ENCODE measurements around the gene SHROOM3.

SHROOM3 gene

DNA sequence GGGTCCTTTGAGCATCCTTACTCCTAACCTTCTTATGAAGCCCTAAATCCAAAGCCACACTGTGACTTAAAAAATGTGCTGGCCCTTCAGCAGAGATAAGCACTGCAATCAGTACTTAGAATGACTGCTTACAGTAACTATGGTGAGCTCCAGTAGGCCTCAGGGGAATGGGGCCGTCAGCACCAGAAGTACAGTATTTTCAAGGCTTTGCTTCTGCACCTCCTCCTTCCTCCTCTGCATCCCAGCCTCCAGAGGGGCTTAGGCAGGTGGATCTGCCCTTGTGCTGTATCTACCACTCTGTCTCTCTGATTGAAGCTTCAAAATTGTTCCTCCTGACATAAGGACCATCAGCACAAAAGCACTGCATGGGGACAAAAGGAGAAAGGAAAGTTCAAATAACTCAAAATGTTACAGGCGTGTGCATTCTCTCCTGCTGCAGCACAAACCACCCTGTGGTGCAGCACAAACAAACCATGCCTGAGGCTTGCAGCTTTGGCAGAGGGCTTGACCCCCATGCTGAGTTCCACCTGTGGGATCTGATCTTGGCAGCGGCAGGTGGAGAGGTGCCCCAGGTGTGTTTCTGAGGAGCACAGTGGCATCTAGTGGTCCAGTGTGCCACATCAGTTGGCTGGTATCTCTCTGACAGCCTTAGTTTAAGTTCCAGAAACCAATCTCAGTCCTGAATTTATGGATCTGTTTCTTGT, 298.2 kb downstream of the SHROOM3 start:
- no peak for DNase-seq

DNA sequence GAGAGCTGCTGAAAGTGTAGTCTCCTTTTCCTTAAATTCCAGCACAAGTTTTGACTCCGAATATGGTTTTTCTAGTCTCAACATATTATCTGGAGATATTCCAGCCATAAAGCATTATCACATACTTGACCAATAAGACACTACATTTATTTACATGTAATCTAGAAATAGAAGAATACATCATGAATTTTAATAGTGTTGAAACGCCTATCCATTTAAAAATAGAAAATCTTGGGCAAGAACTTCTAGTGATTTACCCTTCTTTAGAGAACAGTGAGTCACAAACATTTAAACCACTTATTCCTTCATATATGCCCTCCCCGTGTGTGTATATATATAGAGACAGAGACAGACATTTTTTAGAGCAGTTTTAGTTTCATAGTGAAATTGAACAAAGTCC, 301.4 kb downstream of the SHROOM3 start:
- no peak for DNase-seq

GRCh38 chr4:76737180-76737579, 302.2 kb downstream of the SHROOM3 start:
- no peak for DNase-seq

DNA sequence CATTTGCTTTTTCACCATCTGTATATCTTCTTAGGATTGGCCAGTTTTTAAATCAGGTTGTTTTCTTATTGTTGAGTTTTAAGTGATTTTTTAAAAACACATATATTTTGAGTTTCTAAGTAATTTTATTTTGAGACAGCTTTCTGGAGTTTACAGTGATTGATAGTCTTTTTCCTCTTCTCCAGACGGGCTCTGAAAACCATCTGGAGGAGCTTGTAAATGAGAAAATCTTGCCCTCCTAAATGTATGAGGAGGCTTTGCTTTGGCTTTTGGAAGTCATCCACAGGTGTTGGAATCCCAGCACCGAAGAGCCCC, 302.7 kb downstream of the SHROOM3 start:
- DNase-seq: no peak

GRCh38 chr4:76738086-76738931, 303.3 kb downstream of the SHROOM3 start:
- no peak for DNase-seq

GRCh38 chr4:76740192-76740591, 305.2 kb downstream of the SHROOM3 start:
- no peak for DNase-seq

DNA sequence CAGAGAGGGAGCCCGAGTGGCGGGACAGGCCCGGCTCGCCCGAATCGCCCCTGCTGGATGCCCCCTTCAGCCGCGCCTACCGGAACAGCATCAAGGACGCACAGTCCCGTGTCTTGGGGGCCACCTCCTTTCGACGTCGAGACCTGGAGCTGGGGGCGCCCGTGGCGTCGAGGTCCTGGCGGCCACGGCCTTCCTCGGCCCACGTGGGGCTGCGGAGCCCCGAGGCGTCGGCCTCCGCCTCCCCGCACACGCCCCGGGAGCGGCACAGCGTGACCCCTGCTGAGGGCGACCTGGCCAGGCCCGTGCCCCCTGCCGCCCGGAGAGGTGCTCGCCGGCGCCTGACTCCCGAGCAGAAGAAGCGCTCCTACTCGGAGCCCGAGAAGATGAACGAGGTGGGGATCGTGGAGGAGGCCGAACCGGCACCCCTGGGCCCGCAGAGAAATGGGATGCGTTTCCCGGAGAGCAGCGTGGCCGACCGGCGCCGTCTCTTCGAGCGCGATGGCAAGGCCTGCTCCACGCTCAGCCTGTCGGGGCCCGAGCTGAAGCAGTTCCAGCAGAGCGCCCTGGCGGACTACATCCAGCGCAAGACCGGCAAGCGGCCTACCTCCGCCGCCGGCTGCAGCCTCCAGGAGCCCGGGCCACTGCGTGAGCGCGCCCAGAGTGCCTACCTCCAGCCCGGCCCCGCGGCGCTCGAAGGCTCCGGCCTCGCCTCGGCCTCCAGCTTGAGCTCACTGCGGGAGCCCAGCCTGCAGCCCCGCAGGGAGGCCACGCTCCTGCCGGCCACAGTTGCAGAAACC, 306.0 kb downstream of the SHROOM3 start:
- DNase-seq: no peak

DNA sequence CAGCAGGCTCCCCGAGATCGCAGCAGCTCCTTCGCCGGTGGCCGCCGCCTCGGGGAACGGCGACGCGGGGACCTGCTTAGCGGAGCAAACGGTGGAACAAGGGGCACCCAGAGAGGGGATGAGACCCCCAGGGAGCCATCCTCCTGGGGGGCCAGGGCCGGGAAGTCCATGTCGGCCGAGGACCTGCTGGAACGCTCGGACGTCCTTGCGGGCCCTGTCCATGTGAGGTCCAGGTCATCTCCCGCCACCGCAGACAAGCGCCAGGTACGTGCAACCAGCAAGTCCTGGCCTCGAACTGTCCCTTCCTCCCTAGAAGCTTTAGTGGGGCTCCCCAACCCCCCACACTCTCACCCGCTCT, 306.6 kb downstream of the SHROOM3 start:
- DNase-seq: no peak

DNA sequence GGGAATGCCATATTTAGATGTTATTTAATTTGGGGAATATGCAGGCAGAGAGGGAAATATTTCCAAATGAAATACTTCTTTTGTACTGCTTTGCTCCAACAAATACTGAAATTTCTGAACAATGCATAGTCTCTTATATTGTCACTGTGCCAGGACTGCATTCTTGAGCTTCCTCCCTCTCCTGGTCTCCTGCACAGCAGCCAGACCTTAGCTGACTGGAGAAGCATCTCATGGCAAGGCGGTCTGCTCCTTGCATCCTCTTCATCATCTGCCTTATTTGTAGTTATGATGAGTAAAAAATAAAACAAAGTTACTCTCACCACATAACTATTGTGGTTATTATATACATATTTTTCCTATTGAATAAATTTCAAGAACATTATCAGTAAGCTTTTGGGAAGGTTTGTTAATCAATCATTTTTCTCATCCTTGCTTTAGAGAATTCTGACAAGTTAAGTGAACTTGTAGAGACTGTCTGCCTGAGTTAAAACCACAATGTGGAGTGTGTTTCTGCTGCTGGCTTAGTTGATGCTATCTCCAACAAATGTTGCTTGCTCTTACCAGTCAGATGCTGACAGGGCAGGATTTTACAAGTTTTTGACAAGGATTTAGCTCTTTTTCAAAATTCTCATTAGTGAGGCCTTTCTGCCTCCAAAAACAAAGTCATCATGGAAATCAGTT, 309.4 kb downstream of the SHROOM3 start:
- DNase-seq: no peak

DNA sequence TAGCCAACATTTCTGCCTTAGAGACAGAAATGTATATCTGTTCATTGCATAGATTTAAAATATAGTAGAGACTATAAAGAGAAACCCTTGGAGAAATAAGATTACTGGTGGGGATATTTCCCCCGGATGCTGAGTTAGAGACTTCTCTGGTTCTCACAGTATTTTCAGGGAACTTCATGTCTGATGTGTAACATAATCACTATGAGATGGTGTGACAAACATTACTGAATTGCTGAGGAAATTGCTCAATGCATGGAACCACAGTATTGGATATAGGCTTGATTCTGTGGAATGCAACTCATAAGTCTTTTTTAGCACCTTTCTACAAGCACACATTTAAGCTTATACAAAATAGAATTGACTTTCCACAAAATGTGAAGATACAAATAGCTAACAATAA, 310.2 kb downstream of the SHROOM3 start:
- no peak for DNase-seq

DNA sequence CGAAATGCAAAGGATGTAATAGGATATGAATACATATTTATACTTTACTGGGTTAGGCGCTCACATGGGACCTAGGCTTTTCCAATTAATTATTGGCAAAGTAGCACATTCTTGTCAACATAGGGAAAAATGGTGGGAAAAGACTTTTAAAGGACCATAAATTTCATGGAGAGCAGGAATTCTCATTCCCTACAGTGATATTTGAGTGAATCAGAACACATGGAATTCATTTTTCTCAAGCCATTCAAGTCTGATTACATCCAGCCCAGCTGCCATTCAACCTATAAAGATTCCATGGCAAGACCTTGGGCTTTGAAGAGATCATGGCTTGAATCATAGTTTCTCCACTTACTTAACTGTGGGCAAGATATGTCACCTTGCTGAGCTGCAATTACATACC, 312.5 kb downstream of the SHROOM3 start:
- no peak for DNase-seq

GRCh38 chr4:76748649-76749048, 313.6 kb downstream of the SHROOM3 start:
- DNase-seq: no peak

DNA sequence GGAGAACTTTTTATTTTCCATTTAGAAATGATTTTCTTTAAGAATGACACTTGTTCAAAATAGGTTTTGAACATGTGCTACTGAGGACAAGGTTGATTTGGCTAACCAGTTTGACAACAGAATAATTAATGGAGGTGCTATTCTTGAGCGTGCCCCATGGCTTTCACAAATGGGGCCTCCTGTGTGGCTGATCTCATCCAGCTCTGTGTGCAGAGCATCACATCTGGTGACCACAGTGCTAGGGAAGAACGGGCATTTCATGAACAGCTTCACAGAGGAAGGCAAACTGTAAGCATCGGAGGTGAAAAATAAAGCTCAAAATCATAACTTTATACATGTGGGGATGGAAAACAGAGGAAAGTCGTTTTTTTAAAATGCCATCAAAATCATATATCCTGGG, 314.3 kb downstream of the SHROOM3 start:
- DNase-seq: no peak

DNA sequence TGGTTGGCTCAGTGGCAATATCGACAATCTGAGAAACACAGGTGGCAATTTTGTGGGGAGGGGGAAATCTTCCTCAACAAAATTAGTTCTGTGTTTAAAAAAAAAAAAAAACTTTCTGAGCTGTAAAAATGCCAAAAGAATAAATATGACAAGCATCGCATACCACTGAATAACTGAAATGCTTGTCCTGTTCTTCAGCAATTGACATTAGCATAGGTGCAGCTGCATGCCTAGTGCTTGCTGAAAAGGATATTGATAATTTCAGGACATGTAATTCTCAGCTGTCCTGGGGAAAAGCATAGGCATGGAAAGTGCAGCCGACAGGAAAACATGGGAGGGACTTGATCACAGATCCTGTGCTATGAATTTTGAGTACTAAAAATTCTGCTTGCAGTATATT, 315.7 kb downstream of the SHROOM3 start:
- no peak for DNase-seq

GRCh38 chr4:76751612-76752343, 316.7 kb downstream of the SHROOM3 start:
- DNase-seq: no peak

DNA sequence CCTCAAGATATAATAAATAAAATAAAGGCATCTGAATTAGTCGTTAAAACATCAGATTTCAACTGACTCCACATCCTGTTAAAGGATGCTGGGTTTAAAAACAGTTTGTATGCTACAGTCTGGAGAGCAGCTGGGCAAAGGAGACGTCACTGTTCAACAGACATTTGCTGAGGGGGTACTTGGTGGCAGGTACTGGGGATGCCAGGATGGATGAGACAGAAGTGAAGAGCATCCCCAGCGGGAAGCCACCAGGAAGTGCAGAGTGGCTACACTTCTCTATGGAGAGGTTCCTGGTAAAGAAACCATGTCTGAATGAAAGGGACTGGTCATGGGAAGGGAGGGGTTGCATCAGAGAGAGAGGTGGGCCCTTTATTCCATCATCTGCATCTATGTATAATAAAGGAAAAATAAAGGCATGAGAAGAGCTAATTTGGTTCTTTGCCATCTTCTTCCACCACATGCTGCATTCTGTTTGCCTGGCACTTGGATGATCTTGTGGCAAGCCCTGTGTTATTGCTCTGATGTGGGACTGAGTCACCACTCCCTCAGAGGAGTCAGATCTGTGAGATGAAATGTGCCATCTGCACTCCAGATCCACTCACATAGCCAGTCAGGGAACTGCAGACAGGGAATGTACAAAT, 318.0 kb downstream of the SHROOM3 start:
- no peak for DNase-seq

DNA sequence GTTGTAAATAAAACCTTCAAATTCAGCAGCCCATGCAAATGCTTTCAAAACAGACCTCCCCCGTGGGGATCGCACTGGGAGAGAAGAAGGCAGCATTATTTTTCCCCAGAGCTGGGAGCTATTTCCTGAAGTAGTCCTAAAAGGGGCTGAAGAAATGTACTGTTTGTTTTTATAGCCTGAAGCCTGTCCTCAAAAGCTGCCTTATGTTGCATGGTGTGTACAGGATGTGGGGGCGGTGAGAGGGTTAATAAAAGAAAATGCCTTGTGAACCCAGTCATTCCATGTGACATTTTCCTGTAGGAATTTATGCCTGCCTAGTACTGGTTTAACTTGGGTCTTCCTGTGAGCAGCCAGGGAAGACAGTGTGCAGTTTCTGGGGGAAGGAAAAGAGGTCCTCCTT, 318.8 kb downstream of the SHROOM3 start:
- no peak for DNase-seq

DNA sequence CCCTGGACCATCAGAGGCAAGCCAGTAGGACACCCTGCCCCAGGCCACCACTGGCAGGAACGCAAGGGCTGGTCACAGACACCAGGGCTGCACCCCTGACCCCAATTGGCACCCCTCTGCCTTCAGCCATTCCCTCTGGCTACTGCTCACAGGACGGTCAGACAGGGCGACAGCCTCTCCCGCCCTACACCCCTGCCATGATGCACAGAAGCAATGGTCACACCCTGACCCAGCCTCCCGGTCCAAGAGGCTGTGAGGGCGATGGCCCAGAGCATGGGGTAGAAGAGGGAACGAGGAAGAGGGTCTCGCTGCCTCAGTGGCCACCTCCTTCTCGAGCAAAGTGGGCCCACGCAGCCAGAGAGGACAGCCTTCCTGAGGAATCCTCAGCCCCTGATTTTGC, 319.4 kb downstream of the SHROOM3 start:
- no peak for DNase-seq

DNA sequence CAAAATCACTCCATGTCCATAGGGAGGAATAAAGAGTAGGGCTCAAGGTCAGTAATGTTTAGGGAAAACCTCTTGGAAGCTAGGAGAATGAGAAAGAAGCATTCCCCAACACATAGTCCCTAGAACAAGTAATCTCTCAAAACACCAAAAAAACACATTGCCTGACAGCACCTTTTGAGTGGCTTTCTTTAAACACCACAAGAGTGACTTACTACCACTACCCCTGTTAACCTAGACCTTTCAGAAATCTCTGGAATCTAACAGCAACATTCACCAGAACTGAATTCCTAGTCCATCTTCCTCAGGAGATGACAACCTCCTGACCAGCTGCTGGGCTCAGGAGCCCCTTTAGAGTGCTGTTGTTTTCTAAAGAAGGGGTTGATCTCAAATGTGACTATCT, 320.7 kb downstream of the SHROOM3 start:
- no peak for DNase-seq

DNA sequence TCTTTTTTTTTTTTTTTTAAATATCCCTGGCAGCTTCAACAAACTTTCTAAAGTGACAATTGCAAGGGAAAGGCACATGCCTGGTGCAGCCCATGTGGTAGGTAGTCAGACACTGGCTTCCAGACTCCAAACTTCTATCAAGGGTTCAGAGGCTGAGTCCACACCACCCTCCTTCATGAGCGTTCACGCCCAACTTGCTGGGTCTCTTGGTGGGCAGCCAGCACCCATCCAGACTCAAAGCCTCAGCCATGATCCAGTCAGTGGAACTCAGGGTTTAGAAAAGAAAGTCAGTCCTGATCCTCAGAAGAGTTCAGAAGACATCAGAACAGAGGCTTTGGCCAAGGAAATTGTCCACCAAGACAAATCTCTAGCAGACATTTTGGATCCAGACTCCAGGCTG, 321.4 kb downstream of the SHROOM3 start:
- no peak for DNase-seq

GRCh38 chr4:76757418-76757939, 322.4 kb downstream of the SHROOM3 start:
- DNase-seq: no peak
